ENCODE results near the gene SEMA7A. TPM values are rescaled to one million over a fixed set of nuclear protein-coding genes. Genes with fewer than 3 reads are reported as not detected.
A peak's percentile ranks its signal among the peaks of the same experiment; 100 is the strongest.

SEMA7A gene
- polyA plus RNA-seq, 4 donors: 0.45 to 4.3 (median 1.6) TPM

DNA sequence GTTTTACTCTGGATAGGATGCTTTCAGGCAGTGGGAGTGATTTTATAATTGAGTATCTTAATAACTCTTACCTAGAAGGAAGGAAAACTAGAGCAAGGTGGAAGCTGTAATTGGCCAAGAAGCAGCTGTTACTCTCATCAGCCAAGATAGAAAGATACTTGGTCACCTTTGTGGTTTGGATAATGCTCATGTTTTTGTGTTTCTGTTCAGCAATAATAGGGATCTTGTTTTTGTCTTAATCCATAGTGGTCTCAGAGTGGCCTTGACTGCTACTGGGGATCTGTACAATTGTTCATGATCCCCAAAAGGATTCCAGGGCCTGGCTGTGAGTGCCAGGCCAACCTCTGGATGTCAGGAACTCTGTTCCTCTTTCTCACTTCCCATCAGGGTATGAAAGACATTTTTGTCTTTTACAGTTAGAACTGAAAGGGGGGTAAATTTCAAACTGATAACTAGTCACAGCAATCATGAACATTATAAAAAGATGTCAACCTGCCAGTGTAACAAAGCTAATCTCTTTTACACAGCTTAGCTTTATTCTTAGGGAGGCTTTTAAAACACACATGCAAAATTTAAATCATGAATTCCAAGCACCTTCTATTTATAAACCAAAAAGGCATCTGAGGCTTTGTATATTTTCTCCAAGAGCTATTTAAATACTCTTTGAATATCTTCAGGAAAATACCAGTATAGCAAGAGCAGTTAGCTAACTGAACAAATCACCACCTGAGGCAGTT, 21.2 kb upstream of the SEMA7A start:
- Histone ChIP-seq H3K36me3 (ENCODE audit: control insufficient read depth in 3 of 3, insufficient read depth in 2 of 3, low read depth in 1 of 3, low read length in 3 of 3) (peaks cover 4 to 53% (median 11%) of the 10 kb centered on the region in 3 donors), H3K9me3 (ENCODE audit: control insufficient read depth in 2 of 2, insufficient read depth in 1 of 2, low read depth in 1 of 2, low read length in 1 of 2) (no peaks in the 10 kb centered on the region), H3K27ac (ENCODE audit: low read depth in 1 of 3, low read length in 2 of 3) (no peak overlapping the region), H3K4me3 (ENCODE audit: low read depth in 1 of 3, low read length in 3 of 3) (peak overlapping the region in 1 of 3 donors; percentile 18), H3K4me1 (ENCODE audit: control insufficient read depth in 3 of 3, insufficient read depth in 2 of 3, low read depth in 1 of 3, low read length in 2 of 3) (peaks cover 0 to under 1% (median 0%) of the 10 kb centered on the region in 3 donors), H3K27me3 (ENCODE audit: control insufficient read depth in 3 of 3, insufficient read depth in 3 of 3, low read length in 3 of 3) (no peaks in the 10 kb centered on the region)
- no peak for FAIRE-seq
- DNase-seq: no peak

DNA sequence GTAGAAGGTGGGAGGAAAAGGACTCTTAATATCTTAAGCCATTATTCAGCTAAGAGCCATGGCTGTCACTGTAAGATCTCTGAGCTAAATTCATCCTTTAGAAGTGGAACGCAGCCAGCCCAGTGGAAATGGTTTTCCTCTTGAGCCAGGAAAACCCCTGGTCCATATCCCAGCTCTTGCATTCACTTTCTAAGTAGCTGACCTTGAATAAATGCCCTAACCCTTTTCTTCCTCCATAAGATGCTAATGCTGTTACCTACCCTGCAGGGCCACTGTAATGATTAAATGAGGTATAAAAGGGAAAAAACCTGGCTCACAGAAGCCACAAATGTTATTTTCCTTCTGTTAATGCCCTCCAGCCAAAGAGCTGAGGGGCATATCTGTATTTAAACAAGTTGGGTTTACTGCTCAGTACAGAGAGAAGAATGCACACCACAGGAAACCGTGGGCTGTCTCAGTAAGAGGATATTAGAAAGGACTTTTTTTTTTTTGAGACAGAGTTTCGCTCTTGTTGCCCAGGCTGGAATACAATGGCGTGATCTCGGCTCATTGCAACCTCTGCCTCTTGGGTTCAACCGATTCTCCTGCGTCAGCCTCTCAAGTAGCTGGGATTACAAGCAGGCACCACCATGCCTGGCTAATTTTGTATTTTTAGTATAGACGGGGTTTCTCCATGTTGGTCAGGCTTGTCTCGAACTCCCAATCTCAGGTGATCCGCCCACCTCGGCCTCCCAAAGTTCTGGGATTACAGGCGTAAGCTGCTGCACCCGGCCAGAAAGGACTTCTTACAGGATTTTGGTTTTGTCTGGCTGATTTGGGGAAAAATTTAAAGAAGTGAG, 20.4 kb upstream of the SEMA7A start:
- Histone ChIP-seq H3K9me3 (ENCODE audit: control insufficient read depth in 2 of 2, insufficient read depth in 1 of 2, low read depth in 1 of 2, low read length in 1 of 2) (no peaks in the 10 kb centered on the region), H3K4me1 (ENCODE audit: control insufficient read depth in 3 of 3, insufficient read depth in 2 of 3, low read depth in 1 of 3, low read length in 2 of 3) (no peaks in the 10 kb centered on the region), H3K36me3 (ENCODE audit: control insufficient read depth in 3 of 3, insufficient read depth in 2 of 3, low read depth in 1 of 3, low read length in 3 of 3) (peaks cover 4 to 61% (median 14%) of the 10 kb centered on the region in 3 donors), H3K4me3 (ENCODE audit: low read depth in 1 of 3, low read length in 3 of 3) (no peak overlapping the region), H3K27me3 (ENCODE audit: control insufficient read depth in 3 of 3, insufficient read depth in 3 of 3, low read length in 3 of 3) (no peaks in the 10 kb centered on the region), H3K27ac (ENCODE audit: low read depth in 1 of 3, low read length in 2 of 3) (no peak overlapping the region)
- 78 to 90% (median 84%) methylated on average over 13 of the region's 13 CpGs for WGBS, 3 donors
- FAIRE-seq (no peak), DNase-seq (no peak)

DNA sequence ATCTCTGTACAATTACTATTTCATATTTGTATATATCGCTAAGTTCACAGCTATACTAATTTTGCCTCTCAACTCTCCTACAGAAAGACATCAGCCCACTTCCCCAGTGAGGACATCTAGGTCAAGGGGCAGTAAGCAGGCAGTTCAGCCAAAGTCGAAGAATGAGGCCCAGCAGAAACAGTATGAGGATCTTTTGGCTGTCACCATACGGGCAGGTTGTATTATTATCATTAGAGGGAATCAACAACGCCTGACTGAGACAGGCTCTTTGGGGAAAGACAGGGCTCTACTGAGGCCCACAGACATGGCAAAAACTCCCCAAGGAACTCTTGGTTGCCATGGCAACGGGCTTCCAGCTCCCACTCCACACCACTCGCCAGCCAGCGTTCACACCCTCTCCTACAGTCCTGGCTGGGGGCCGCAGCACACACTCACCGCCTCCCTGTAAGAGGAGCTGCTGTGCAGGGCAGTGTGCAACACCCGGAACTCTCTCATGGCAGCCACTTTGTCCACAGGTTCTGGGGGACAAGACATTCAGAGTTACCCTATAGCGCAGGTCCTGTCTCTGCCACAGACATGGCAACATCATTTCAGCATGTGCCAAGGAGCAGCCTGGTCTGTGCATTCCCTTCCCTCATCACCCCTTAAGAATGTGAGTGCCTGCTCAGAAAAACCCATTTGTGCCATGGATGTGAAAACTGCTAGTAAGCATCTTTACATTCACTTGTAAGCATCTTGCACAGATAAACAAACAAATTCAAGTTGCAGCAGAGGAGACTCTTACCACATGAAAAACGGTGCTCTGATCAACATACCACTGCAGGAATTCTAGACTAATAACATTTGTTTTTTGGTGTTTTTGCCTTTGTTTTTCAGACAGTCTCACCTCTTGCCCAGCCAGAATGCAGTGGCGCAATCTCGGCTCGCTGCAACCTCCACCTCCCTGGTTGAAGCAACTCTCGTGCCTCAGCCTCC, 18.4 kb upstream of the SEMA7A start:
- H3K27me3 ChIP-seq (ENCODE audit: control insufficient read depth in 3 of 3, insufficient read depth in 3 of 3, low read length in 3 of 3): no peaks in the 10 kb centered on the region
- WGBS, 3 donors: 88 to 93% (median 93%) methylated on average over 16 of the region's 16 CpGs
- H3K36me3 ChIP-seq (ENCODE audit: control insufficient read depth in 3 of 3, insufficient read depth in 2 of 3, low read depth in 1 of 3, low read length in 3 of 3): peaks cover 4 to 72% (median 18%) of the 10 kb centered on the region in 3 donors
- DNase-seq (no peak), FAIRE-seq (no peak)
- H3K9me3 ChIP-seq (ENCODE audit: control insufficient read depth in 2 of 2, insufficient read depth in 1 of 2, low read depth in 1 of 2, low read length in 1 of 2): no peaks in the 10 kb centered on the region
- H3K4me3 ChIP-seq (ENCODE audit: low read depth in 1 of 3, low read length in 3 of 3): no peak overlapping the region
- H3K27ac ChIP-seq (ENCODE audit: low read depth in 1 of 3, low read length in 2 of 3): no peak overlapping the region
- H3K4me1 ChIP-seq (ENCODE audit: control insufficient read depth in 3 of 3, insufficient read depth in 2 of 3, low read depth in 1 of 3, low read length in 2 of 3): no peaks in the 10 kb centered on the region

DNA sequence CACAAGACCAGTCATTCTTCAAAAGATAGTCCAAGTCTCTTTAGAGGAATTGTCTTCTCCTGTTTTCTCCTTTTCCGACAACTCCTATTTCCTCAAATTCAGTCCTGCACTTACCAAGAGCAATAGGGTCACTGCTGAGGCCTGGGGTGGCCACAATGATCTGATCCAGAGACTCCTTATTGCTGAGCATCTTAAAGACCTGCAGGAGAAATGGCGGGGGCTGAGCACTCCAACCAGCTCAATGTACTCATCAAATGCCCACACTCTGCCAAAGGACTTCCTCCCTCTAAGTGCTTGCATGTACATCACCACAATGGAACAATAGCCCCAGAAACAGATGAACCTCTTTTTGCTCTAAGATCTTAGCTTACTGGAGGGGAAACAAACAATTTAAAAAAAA, 17.6 kb upstream of the SEMA7A start:
- H3K36me3 ChIP-seq (ENCODE audit: control insufficient read depth in 3 of 3, insufficient read depth in 2 of 3, low read depth in 1 of 3, low read length in 3 of 3): peaks cover 4 to 67% (median 23%) of the 10 kb centered on the region in 3 donors
- FAIRE-seq: no peak
- 93 to 100% (median 93%) methylated on average over 2 of the region's 2 CpGs for WGBS, 3 donors

DNA sequence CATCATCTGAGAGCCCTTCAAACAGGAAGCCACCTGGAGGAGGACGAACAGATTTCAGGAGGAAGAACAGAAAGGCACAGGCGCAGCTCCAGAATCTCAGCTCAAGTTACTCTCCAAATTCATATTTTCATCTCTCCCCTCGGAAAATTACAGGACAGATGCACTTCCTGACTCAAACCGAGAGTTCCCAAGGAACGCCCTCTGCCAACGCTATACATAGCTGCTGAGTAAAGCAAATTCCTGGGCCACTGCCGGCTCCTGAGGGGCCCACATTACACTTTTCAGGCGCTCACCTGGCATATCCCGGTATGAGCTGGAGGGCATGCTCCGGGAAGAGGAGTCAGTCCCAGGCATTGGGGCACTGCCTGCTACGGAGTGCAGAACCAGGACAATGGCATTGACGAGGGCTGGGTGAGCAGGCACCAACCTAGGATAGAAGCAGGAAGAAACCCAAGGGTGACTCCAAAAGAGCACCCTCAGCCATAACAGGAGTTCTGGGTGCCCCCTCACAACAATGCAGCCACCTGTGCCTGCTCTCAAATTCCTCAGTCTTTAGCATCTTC, 16.0 kb upstream of the SEMA7A start:
- FAIRE-seq: no peak

More for the DNA sequence above, 17.6 kb upstream of the SEMA7A start:
- Histone ChIP-seq H3K27me3 (ENCODE audit: control insufficient read depth in 3 of 3, insufficient read depth in 3 of 3, low read length in 3 of 3) (no peaks in the 10 kb centered on the region), H3K4me3 (ENCODE audit: low read depth in 1 of 3, low read length in 3 of 3) (no peak overlapping the region), H3K27ac (ENCODE audit: low read depth in 1 of 3, low read length in 2 of 3) (no peak overlapping the region), H3K4me1 (ENCODE audit: control insufficient read depth in 3 of 3, insufficient read depth in 2 of 3, low read depth in 1 of 3, low read length in 2 of 3) (no peaks in the 10 kb centered on the region), H3K9me3 (ENCODE audit: control insufficient read depth in 2 of 2, insufficient read depth in 1 of 2, low read depth in 1 of 2, low read length in 1 of 2) (no peaks in the 10 kb centered on the region)
- no peak for DNase-seq

DNA sequence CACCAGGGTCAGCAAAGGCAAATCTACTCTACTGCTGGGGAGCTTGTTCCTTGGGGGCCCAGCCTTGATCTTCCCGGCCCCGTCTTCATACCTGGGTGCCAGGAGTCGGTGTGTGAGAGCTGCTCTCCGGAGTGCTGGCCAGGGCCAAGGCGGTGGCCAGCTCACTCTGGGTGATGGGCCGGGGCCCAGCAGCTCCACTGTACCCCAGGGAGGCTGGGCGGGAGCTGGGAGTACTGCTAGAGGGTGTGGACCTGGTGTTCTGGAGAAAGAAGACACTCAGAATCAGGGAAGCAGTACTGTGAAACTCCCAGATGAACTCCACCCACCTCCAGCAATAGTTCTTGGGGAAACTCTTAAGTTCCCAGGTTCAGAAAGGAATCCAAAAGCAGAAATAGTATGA, 15.3 kb upstream of the SEMA7A start:
- no peak overlapping the region for H3K4me3 ChIP-seq (ENCODE audit: low read depth in 1 of 3, low read length in 3 of 3)
- peaks cover 4 to 77% (median 28%) of the 10 kb centered on the region in 3 donors for H3K36me3 ChIP-seq (ENCODE audit: control insufficient read depth in 3 of 3, insufficient read depth in 2 of 3, low read depth in 1 of 3, low read length in 3 of 3)
- 94 to 96% (median 95%) methylated on average over 7 of the region's 7 CpGs for WGBS, 3 donors
- H3K4me1 ChIP-seq (ENCODE audit: control insufficient read depth in 3 of 3, insufficient read depth in 2 of 3, low read depth in 1 of 3, low read length in 2 of 3): no peaks in the 10 kb centered on the region
- DNase-seq (no peak), FAIRE-seq (no peak)
- H3K9me3 ChIP-seq (ENCODE audit: control insufficient read depth in 2 of 2, insufficient read depth in 1 of 2, low read depth in 1 of 2, low read length in 1 of 2): no peaks in the 10 kb centered on the region
- H3K27ac ChIP-seq (ENCODE audit: low read depth in 1 of 3, low read length in 2 of 3): no peak overlapping the region
- H3K27me3 ChIP-seq (ENCODE audit: control insufficient read depth in 3 of 3, insufficient read depth in 3 of 3, low read length in 3 of 3): no peaks in the 10 kb centered on the region

More for the DNA sequence above, 16.0 kb upstream of the SEMA7A start:
- Histone ChIP-seq H3K27ac (ENCODE audit: low read depth in 1 of 3, low read length in 2 of 3) (no peak overlapping the region), H3K4me1 (ENCODE audit: control insufficient read depth in 3 of 3, insufficient read depth in 2 of 3, low read depth in 1 of 3, low read length in 2 of 3) (no peaks in the 10 kb centered on the region), H3K36me3 (ENCODE audit: control insufficient read depth in 3 of 3, insufficient read depth in 2 of 3, low read depth in 1 of 3, low read length in 3 of 3) (peaks cover 4 to 75% (median 30%) of the 10 kb centered on the region in 3 donors), H3K9me3 (ENCODE audit: control insufficient read depth in 2 of 2, insufficient read depth in 1 of 2, low read depth in 1 of 2, low read length in 1 of 2) (no peaks in the 10 kb centered on the region), H3K27me3 (ENCODE audit: control insufficient read depth in 3 of 3, insufficient read depth in 3 of 3, low read length in 3 of 3) (no peaks in the 10 kb centered on the region), H3K4me3 (ENCODE audit: low read depth in 1 of 3, low read length in 3 of 3) (no peak overlapping the region)
- no peak for DNase-seq
- 93 to 94% (median 94%) methylated on average over 12 of the region's 12 CpGs for WGBS, 3 donors

DNA sequence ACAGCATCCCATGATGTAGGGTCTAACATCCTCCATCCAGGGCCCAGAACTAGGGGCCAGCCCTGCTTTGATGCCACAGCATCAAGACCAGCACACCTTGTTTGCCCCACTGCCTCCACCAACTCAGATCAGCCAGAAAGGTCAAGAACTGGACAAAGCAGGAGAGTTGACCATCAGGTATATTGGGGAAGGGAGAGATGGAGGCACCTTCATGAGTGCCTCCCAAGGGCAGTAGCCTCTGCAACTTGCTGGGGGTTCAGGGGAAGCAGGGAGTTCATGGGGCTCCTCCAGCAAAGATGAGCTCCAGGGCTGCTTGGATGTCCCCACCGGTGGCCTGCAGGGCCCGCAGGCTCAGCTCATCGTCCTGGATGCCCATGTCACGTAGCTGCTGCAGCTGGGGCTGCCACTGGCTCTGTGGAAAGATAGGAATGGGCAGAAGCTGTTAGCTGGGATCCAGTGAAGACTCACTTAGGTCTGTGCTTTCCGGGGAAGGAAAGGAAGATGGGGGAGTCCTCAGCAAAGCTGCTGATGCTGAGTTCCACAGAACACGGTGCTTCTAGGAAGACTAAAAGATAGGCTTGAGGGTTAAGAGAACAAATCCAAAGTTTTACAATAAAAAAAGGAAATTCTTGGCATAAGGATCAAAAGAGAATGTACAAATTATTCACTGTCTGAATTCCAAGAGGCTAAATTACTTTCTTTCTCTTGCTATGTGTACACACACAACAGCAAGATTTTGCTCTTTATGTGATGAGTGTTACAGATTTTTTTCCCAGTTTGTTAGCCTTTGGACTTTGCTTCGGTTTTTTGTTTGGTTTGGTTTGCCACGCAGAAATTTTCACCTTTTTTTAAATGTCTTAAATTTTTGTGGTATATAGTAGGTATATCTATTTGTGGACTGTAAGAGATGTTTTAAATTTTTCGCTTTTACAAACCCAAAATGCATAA, 12.3 kb upstream of the SEMA7A start:
- no peak overlapping the region for H3K27ac ChIP-seq (ENCODE audit: low read depth in 1 of 3, low read length in 2 of 3)
- DNase-seq (no peak), FAIRE-seq (no peak)
- WGBS, 3 donors: 80 to 90% (median 89%) methylated on average over 9 of the region's 9 CpGs
- no peaks in the 10 kb centered on the region for H3K9me3 ChIP-seq (ENCODE audit: control insufficient read depth in 2 of 2, insufficient read depth in 1 of 2, low read depth in 1 of 2, low read length in 1 of 2)
- H3K27me3 ChIP-seq (ENCODE audit: control insufficient read depth in 3 of 3, insufficient read depth in 3 of 3, low read length in 3 of 3): no peaks in the 10 kb centered on the region
- no peak overlapping the region for H3K4me3 ChIP-seq (ENCODE audit: low read depth in 1 of 3, low read length in 3 of 3)
- peaks cover 4 to 60% (median 25%) of the 10 kb centered on the region in 3 donors for H3K36me3 ChIP-seq (ENCODE audit: control insufficient read depth in 3 of 3, insufficient read depth in 2 of 3, low read depth in 1 of 3, low read length in 3 of 3)
- H3K4me1 ChIP-seq (ENCODE audit: control insufficient read depth in 3 of 3, insufficient read depth in 2 of 3, low read depth in 1 of 3, low read length in 2 of 3): peaks cover 0 to 12% (median 0%) of the 10 kb centered on the region in 3 donors

All from small intestine (tissue), 7 donors.